ENCODE results near the gene MYO18B. TPM values are rescaled to one million over a fixed set of nuclear protein-coding genes. Genes with fewer than 3 reads are reported as not detected.

MYO18B gene
- total RNA-seq, 2 experiments from 2014 or later, result 3.4 to 3.7 TPM

GRCh38 chr22:26033586-26033985 lies 291.6 kb downstream of the MYO18B start:
- Mint-ChIP-seq H3K4me1 (no peaks in the 10 kb centered on the region), H3K9me3 (peaks cover 7% of the 10 kb centered on the region), H3K27me3 (no peaks in the 10 kb centered on the region), H3K4me3 (no peak overlapping the region), H3K27ac (no peak overlapping the region), H3K36me3 (no peaks in the 10 kb centered on the region)
- ATAC-seq (ENCODE audit: low read depth), result no peak
- POLR2A ChIA-PET, result no interaction called here
- DNase-seq, result no peak

GRCh38 chr22:26035523-26035922 lies 293.5 kb downstream of the MYO18B start:
- peaks cover 7% of the 10 kb centered on the region for H3K9me3 Mint-ChIP-seq
- peaks cover under 1% of the 10 kb centered on the region for H3K27me3 Mint-ChIP-seq
- DNase-seq (no peak), ATAC-seq (ENCODE audit: low read depth) (no peak)
- H3K36me3 Mint-ChIP-seq, result no peaks in the 10 kb centered on the region
- POLR2A ChIA-PET, result no interaction called here
- H3K4me3 Mint-ChIP-seq, result no peak overlapping the region
- no peak overlapping the region for H3K27ac Mint-ChIP-seq
- H3K4me1 Mint-ChIP-seq, result no peaks in the 10 kb centered on the region

- DNase-seq (no peak), ATAC-seq (ENCODE audit: low read depth) (no peak)
- no peaks in the 10 kb centered on the region for H3K4me1 Mint-ChIP-seq
- POLR2A ChIA-PET, result no interaction called here
- no peak overlapping the region for H3K4me3 Mint-ChIP-seq
- peaks cover 7% of the 10 kb centered on the region for H3K9me3 Mint-ChIP-seq
- no peak overlapping the region for H3K27ac Mint-ChIP-seq
- H3K36me3 Mint-ChIP-seq, result no peaks in the 10 kb centered on the region
- H3K27me3 Mint-ChIP-seq, result peaks cover 2% of the 10 kb centered on the region
These were observed 296.4 kb downstream of the MYO18B start for GRCh38 chr22:26038365-26038764.

- no peak overlapping the region for H3K4me3 Mint-ChIP-seq
- H3K27me3 Mint-ChIP-seq, result peaks cover 5% of the 10 kb centered on the region
- H3K9me3 Mint-ChIP-seq, result peaks cover 2% of the 10 kb centered on the region
- no peaks in the 10 kb centered on the region for H3K36me3 Mint-ChIP-seq
- ATAC-seq (ENCODE audit: low read depth) (no peak), DNase-seq (no peak)
- H3K4me1 Mint-ChIP-seq, result no peaks in the 10 kb centered on the region
- no peak overlapping the region for H3K27ac Mint-ChIP-seq
- POLR2A ChIA-PET, result no interaction called here
These were observed 299.9 kb downstream of the MYO18B start for GRCh38 chr22:26041931-26042330.

GRCh38 chr22:26043031-26043430 lies 301.0 kb downstream of the MYO18B start:
- no peaks in the 10 kb centered on the region for H3K36me3 Mint-ChIP-seq
- no peak overlapping the region for H3K4me3 Mint-ChIP-seq
- H3K27ac Mint-ChIP-seq, result no peak overlapping the region
- H3K27me3 Mint-ChIP-seq, result peaks cover 8% of the 10 kb centered on the region
- H3K4me1 Mint-ChIP-seq, result no peaks in the 10 kb centered on the region
- ATAC-seq (ENCODE audit: low read depth), result no peak
- DNase-seq, result no peak
- peaks cover 2% of the 10 kb centered on the region for H3K9me3 Mint-ChIP-seq
- POLR2A ChIA-PET, result no interaction called here

GRCh38 chr22:26045051-26045450 lies 303.1 kb downstream of the MYO18B start:
- POLR2A ChIA-PET, result no interaction called here
- DNase-seq (no peak), ATAC-seq (ENCODE audit: low read depth) (no peak)
- Mint-ChIP-seq H3K4me1 (no peaks in the 10 kb centered on the region), H3K9me3 (peaks cover 2% of the 10 kb centered on the region), H3K4me3 (no peak overlapping the region), H3K27ac (no peak overlapping the region), H3K27me3 (peaks cover 10% of the 10 kb centered on the region), H3K36me3 (no peaks in the 10 kb centered on the region)

- ATAC-seq (ENCODE audit: low read depth) (no peak), DNase-seq (no peak)
- POLR2A ChIA-PET, result no interaction called here
- H3K27ac Mint-ChIP-seq, result no peak overlapping the region
- no peak overlapping the region for H3K4me3 Mint-ChIP-seq
- H3K4me1 Mint-ChIP-seq, result no peaks in the 10 kb centered on the region
- H3K9me3 Mint-ChIP-seq, result peaks cover 2% of the 10 kb centered on the region
- no peaks in the 10 kb centered on the region for H3K36me3 Mint-ChIP-seq
- H3K27me3 Mint-ChIP-seq, result peaks cover 8% of the 10 kb centered on the region
These were observed 303.9 kb downstream of the MYO18B start for GRCh38 chr22:26045860-26046259.

- ATAC-seq (ENCODE audit: low read depth) (no peak), DNase-seq (no peak)
- Mint-ChIP-seq H3K27me3 (peaks cover 11% of the 10 kb centered on the region), H3K9me3 (peaks cover 2% of the 10 kb centered on the region), H3K4me3 (no peak overlapping the region), H3K4me1 (no peaks in the 10 kb centered on the region), H3K27ac (no peak overlapping the region), H3K36me3 (no peaks in the 10 kb centered on the region)
- POLR2A ChIA-PET, result interaction anchor here (0.7 kb wide), 1 partner anchor 120 kb away, joined by 6 read pairs; no protein-coding TSS in a partner anchor
These were observed 305.5 kb downstream of the MYO18B start for GRCh38 chr22:26047516-26047915.

GRCh38 chr22:26047920-26048319 lies 305.9 kb downstream of the MYO18B start:
- DNase-seq, result no peak
- Mint-ChIP-seq H3K9me3 (peaks cover 2% of the 10 kb centered on the region), H3K27me3 (peaks cover 11% of the 10 kb centered on the region), H3K36me3 (no peaks in the 10 kb centered on the region), H3K4me3 (no peak overlapping the region), H3K27ac (no peak overlapping the region), H3K4me1 (no peaks in the 10 kb centered on the region)
- POLR2A ChIA-PET, result no interaction called here
- ATAC-seq (ENCODE audit: low read depth), result no peak

GRCh38 chr22:26050079-26050478 lies 308.1 kb downstream of the MYO18B start:
- POLR2A ChIA-PET, result no interaction called here
- Mint-ChIP-seq H3K27ac (no peak overlapping the region), H3K4me3 (no peak overlapping the region), H3K27me3 (peaks cover 11% of the 10 kb centered on the region), H3K4me1 (no peaks in the 10 kb centered on the region), H3K36me3 (no peaks in the 10 kb centered on the region), H3K9me3 (peaks cover 2% of the 10 kb centered on the region)
- ATAC-seq (ENCODE audit: low read depth) (no peak), DNase-seq (no peak)

- H3K36me3 Mint-ChIP-seq, result no peaks in the 10 kb centered on the region
- H3K27ac Mint-ChIP-seq, result no peak overlapping the region
- no peak overlapping the region for H3K4me3 Mint-ChIP-seq
- ATAC-seq (ENCODE audit: low read depth), result no peak
- no peaks in the 10 kb centered on the region for H3K9me3 Mint-ChIP-seq
- DNase-seq, result no peak
- no peaks in the 10 kb centered on the region for H3K4me1 Mint-ChIP-seq
- peaks cover 8% of the 10 kb centered on the region for H3K27me3 Mint-ChIP-seq
- POLR2A ChIA-PET, result no interaction called here
These were observed 311.8 kb downstream of the MYO18B start for GRCh38 chr22:26053737-26054316.

GRCh38 chr22:26054841-26055605 lies 313.0 kb downstream of the MYO18B start:
- DNase-seq (no peak), ATAC-seq (ENCODE audit: low read depth) (no peak)
- Mint-ChIP-seq H3K9me3 (no peaks in the 10 kb centered on the region), H3K36me3 (no peaks in the 10 kb centered on the region), H3K27ac (no peak overlapping the region), H3K27me3 (peaks cover 8% of the 10 kb centered on the region), H3K4me3 (no peak overlapping the region), H3K4me1 (no peaks in the 10 kb centered on the region)
- POLR2A ChIA-PET, result no interaction called here

- H3K4me1 Mint-ChIP-seq, result no peaks in the 10 kb centered on the region
- H3K27me3 Mint-ChIP-seq, result peaks cover 8% of the 10 kb centered on the region
- H3K4me3 Mint-ChIP-seq, result no peak overlapping the region
- DNase-seq (no peak), ATAC-seq (ENCODE audit: low read depth) (no peak)
- H3K36me3 Mint-ChIP-seq, result no peaks in the 10 kb centered on the region
- H3K9me3 Mint-ChIP-seq, result no peaks in the 10 kb centered on the region
- H3K27ac Mint-ChIP-seq, result no peak overlapping the region
- POLR2A ChIA-PET, result no interaction called here
These were observed 313.7 kb downstream of the MYO18B start for GRCh38 chr22:26055693-26056092.

- POLR2A ChIA-PET, result no interaction called here
- no peaks in the 10 kb centered on the region for H3K4me1 Mint-ChIP-seq
- ATAC-seq (ENCODE audit: low read depth) (no peak), DNase-seq (no peak)
- H3K9me3 Mint-ChIP-seq, result no peaks in the 10 kb centered on the region
- H3K27me3 Mint-ChIP-seq, result peaks cover 8% of the 10 kb centered on the region
- H3K4me3 Mint-ChIP-seq, result no peak overlapping the region
- no peak overlapping the region for H3K27ac Mint-ChIP-seq
- H3K36me3 Mint-ChIP-seq, result no peaks in the 10 kb centered on the region
These were observed 314.6 kb downstream of the MYO18B start for GRCh38 chr22:26056455-26057200.

Measured in activated naive CD8-positive, alpha-beta T cell treated with anti-CD3 and anti-CD28 coated beads, Interleukin-2, amount 10 ng/mL, durations not matched to agents 7 days and 5 days (primary cell).